ENCODE data around the gene ING2.

The ING2 gene

DNA sequence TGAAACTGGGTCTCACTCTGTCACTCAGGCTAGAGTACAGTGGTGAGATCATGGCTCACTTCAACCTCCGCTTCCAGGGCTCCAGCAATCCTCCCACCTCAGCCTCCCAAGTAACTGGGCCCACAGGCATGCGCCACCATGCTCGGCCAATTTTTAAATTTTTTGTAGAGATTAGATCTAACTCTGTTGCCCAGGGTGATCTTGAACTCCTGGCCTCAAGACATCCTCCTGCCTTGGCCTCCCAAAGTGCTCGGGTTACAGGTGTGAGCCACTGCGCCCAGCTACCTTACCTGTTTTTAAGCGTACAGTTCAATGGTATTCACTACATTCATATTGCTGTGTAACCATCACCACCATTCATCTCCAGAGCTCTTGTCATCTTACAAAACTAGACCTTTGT lies 41.5 kb downstream of the ING2 start:
- H3K9me2 ChIP-seq (replicated peaks; ENCODE audit: insufficient read depth, low read length), result no peaks in the 10 kb centered on the region
- H3K36me3 ChIP-seq (replicated peaks; ENCODE audit: insufficient read depth, low read length), result no peaks in the 10 kb centered on the region
- H3K27me3 ChIP-seq (replicated peaks; ENCODE audit: insufficient read depth, low read length), result no peaks in the 10 kb centered on the region
- no peak overlapping the region for H3K4me3 ChIP-seq (ENCODE audit: low read length)
- no peak for TF ChIP-seq EZH2 (optimal IDR thresholded peaks at IDR 0.05; ENCODE audit: low read depth, low read length)
- TF ChIP-seq, protein P1, sequence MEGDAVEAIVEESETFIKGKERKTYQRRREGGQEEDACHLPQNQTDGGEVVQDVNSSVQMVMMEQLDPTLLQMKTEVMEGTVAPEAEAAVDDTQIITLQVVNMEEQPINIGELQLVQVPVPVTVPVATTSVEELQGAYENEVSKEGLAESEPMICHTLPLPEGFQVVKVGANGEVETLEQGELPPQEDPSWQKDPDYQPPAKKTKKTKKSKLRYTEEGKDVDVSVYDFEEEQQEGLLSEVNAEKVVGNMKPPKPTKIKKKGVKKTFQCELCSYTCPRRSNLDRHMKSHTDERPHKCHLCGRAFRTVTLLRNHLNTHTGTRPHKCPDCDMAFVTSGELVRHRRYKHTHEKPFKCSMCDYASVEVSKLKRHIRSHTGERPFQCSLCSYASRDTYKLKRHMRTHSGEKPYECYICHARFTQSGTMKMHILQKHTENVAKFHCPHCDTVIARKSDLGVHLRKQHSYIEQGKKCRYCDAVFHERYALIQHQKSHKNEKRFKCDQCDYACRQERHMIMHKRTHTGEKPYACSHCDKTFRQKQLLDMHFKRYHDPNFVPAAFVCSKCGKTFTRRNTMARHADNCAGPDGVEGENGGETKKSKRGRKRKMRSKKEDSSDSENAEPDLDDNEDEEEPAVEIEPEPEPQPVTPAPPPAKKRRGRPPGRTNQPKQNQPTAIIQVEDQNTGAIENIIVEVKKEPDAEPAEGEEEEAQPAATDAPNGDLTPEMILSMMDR (IDR thresholded peaks at IDR 0.05; ENCODE audit: low read length), result no peak
- no peak for TF ChIP-seq EZH2phosphoT487 (IDR thresholded peaks at IDR 0.05; ENCODE audit: low read length)
- H4K20me1 ChIP-seq (ENCODE audit: insufficient read depth, low read length), result no peaks in the 10 kb centered on the region
- H2AFZ ChIP-seq (ENCODE audit: low read length), result no peak overlapping the region
- DNase-seq, result no peak
- H3K4me2 ChIP-seq (ENCODE audit: low read depth, low read length), result no peak overlapping the region
- no peaks in the 10 kb centered on the region for H3K9me3 ChIP-seq (replicated peaks; ENCODE audit: insufficient read depth, low read length)
- H3F3A ChIP-seq (ENCODE audit: insufficient read depth, low read length), result no peaks in the 10 kb centered on the region
- H3K79me2 ChIP-seq (ENCODE audit: low read length), result no peaks in the 10 kb centered on the region
- no peaks in the 10 kb centered on the region for H3K4me1 ChIP-seq (ENCODE audit: low read length)
- H3K27ac ChIP-seq (ENCODE audit: low read length), result no peak overlapping the region
- H3K9ac ChIP-seq (ENCODE audit: low read length), result no peak overlapping the region

DNA sequence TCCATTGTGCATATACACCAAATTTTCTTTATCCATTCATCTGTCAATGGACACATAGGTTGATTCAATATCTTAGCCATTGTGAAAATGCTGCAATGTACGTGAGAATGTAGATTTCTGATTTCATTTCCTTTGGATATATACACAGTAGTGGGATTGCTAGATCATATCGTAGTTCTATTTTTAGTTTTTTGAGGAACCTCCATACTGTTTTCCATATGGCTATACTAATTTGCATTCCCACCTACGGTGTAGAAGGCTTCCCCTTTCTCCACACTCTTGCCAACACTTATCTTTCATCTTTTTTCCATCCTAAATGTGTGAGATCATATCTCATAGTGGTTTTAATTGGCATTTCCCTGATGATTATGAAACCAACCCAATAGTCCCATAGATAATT lies 43.4 kb downstream of the ING2 start:
- Histone ChIP-seq H3K4me3 (ENCODE audit: low read length) (no peak overlapping the region), H2AFZ (ENCODE audit: low read length) (no peak overlapping the region), H3K36me3 (replicated peaks; ENCODE audit: insufficient read depth, low read length) (no peaks in the 10 kb centered on the region), H3K9me2 (replicated peaks; ENCODE audit: insufficient read depth, low read length) (no peaks in the 10 kb centered on the region), H3K27ac (ENCODE audit: low read length) (no peak overlapping the region), H3K79me2 (ENCODE audit: low read length) (no peaks in the 10 kb centered on the region), H3F3A (ENCODE audit: insufficient read depth, low read length) (no peaks in the 10 kb centered on the region), H3K9me3 (replicated peaks; ENCODE audit: insufficient read depth, low read length) (no peaks in the 10 kb centered on the region), H3K4me1 (ENCODE audit: low read length) (no peaks in the 10 kb centered on the region), H3K9ac (ENCODE audit: low read length) (no peak overlapping the region), H3K4me2 (ENCODE audit: low read depth, low read length) (no peak overlapping the region), H3K27me3 (replicated peaks; ENCODE audit: insufficient read depth, low read length) (no peaks in the 10 kb centered on the region), H4K20me1 (ENCODE audit: insufficient read depth, low read length) (no peaks in the 10 kb centered on the region)
- no peak for DNase-seq
- TF ChIP-seq, protein P1 (IDR thresholded peaks at IDR 0.05; ENCODE audit: low read length), result no peak

DNA sequence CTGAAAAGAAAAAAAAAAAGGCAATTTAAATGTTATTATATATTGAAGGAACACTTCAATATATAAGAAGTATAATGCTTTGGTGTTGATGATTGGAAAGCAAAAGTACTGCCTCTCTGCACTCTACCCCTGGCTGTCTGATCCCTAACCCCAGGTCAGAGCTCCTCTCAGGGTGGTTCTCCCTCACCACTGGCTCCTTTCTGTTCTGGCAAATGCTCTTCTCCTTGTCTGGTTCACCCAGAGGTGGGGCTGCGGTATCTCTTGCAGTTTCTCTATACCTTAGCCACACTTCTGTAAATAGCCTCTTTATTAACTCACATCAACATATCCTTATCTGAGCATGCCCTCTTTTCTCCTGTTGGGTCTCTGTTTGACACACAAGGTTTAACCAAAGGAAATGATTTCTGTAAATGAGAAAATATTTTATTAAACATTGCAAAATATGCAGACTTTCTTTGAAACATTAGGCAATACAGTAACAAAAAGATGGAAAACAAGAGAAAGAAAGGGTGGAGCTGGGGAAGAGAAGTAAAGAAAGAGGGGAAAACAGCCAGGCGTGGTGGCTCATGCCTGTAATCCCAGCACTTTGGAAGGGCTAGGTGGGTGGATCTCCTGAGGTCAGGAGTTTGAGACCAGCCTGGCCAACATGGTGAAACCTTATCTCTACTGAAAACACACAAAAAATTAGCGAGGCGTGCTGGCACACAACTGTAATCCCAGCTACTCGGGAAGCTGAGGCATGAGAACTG lies 45.7 kb downstream of the ING2 start:
- H3K9me2 ChIP-seq (replicated peaks; ENCODE audit: insufficient read depth, low read length), result no peaks in the 10 kb centered on the region
- no peak overlapping the region for H2AFZ ChIP-seq (ENCODE audit: low read length)
- no peaks in the 10 kb centered on the region for H3K79me2 ChIP-seq (ENCODE audit: low read length)
- TF ChIP-seq, protein P1 (IDR thresholded peaks at IDR 0.05; ENCODE audit: low read length), result no peak
- TF ChIP-seq EZH2phosphoT487 (IDR thresholded peaks at IDR 0.05; ENCODE audit: low read length) (no peak), EZH2 (optimal IDR thresholded peaks at IDR 0.05; ENCODE audit: low read depth, low read length) (no peak)
- H3K27me3 ChIP-seq (replicated peaks; ENCODE audit: insufficient read depth, low read length), result no peaks in the 10 kb centered on the region
- no peaks in the 10 kb centered on the region for H3K9me3 ChIP-seq (replicated peaks; ENCODE audit: insufficient read depth, low read length)
- H3K4me2 ChIP-seq (ENCODE audit: low read depth, low read length), result no peak overlapping the region
- no peak overlapping the region for H3K4me3 ChIP-seq (ENCODE audit: low read length)
- H3K9ac ChIP-seq (ENCODE audit: low read length), result no peak overlapping the region
- no peaks in the 10 kb centered on the region for H3F3A ChIP-seq (ENCODE audit: insufficient read depth, low read length)
- H3K4me1 ChIP-seq (ENCODE audit: low read length), result no peaks in the 10 kb centered on the region
- no peak for DNase-seq
- H4K20me1 ChIP-seq (ENCODE audit: insufficient read depth, low read length), result no peaks in the 10 kb centered on the region
- no peak overlapping the region for H3K27ac ChIP-seq (ENCODE audit: low read length)
- no peaks in the 10 kb centered on the region for H3K36me3 ChIP-seq (replicated peaks; ENCODE audit: insufficient read depth, low read length)
